ENCODE measurements around the gene MRPL28. TPM values are rescaled to one million over a fixed set of nuclear protein-coding genes. Genes with fewer than 3 reads are reported as not detected.

Gene MRPL28
- total and polyA plus RNA-seq, 2 donors (not counting 3 experiments of a cell fraction or from before 2014, with no cell fraction given) = 104 to 180 TPM

DNA sequence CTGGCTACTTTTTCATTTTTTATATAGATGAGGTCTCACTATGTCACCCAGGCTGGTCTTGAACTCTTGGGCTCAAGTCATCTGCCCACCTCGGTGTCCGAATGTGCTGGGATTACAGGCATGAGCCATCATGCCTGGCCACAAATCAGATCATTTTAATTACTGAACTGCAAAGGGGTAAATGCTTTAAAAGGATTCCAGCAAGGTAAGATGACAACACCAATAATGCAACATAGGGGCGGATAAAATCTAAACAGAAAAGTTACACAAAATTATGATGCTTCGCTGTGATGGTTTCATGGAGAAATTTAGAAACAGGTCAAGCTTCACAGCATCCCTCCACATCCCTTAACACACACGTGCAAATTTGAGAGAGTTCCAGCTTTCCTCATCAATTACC lies 50.1 kb downstream of the MRPL28 start:
- no peak for FAIRE-seq
- H2AFZ ChIP-seq (ENCODE audit: low read depth, low read length) = no peak overlapping the region
- no peaks in the 10 kb centered on the region for H4K20me1 ChIP-seq (replicated peaks; ENCODE audit: control insufficient read depth, extremely low read depth, insufficient read depth, low read length)
- no peak overlapping the region for H3K4me2 ChIP-seq (ENCODE audit: insufficient read depth, low read length)
- no peaks in the 10 kb centered on the region for H3K9me3 ChIP-seq (replicated peaks; ENCODE audit: control insufficient read depth, insufficient read depth, low read length)
- dilution Hi-C loops (cut with MboI; ENCODE audit: extremely low pct_ligation_motif_present, low sequenced_read_pairs) (no loop called here), intact Hi-C loops (cut with micrococcal nuclease) (no loop called here)
- H3K4me3 ChIP-seq (replicated peaks in 1 of 3; ENCODE audit: insufficient read depth in 1 of 3, low read depth in 1 of 3, low read length in 3 of 3) = no peak overlapping the region
- no peaks in the 10 kb centered on the region for H3K9me1 ChIP-seq (replicated peaks; ENCODE audit: control insufficient read depth, extremely low read depth, insufficient read depth, low read length)
- TF ChIP-seq CTCF (IDR thresholded peaks at IDR 0.05; ENCODE audit: extremely low read depth in 1 of 2, insufficient read depth in 1 of 2, low read depth in 1 of 2, low read length in 2 of 2) = no peak
- no peak for TF ChIP-seq MYC (IDR thresholded peaks at IDR 0.05; ENCODE audit: low read depth, low read length)
- TF ChIP-seq GATA2 (IDR thresholded peaks at IDR 0.05; ENCODE audit: insufficient read depth, insufficient read length, low read depth, low read length) = no peak
- no peak for TF ChIP-seq FOS (IDR thresholded peaks at IDR 0.05; ENCODE audit: borderline replicate concordance, insufficient read depth, low read length)
- TF ChIP-seq POLR2AphosphoS5 (IDR thresholded peaks at IDR 0.05; ENCODE audit: insufficient read depth, low read depth, low read length) = no peak
- TF ChIP-seq MAX (IDR thresholded peaks at IDR 0.05; ENCODE audit: insufficient read depth, insufficient read length) = no peak
- ChIA-PET CTCF (no interaction called here), POLR2A (no interaction called here)
- H3K36me3 ChIP-seq (ENCODE audit: control insufficient read depth in 2 of 2, extremely low read depth in 1 of 2, insufficient read depth in 2 of 2, low read length in 2 of 2) = peaks cover 0 to 2% of the 10 kb centered on the region in 2 experiments
- no TSS peak for BruUV-seq (replicated peaks)
- H3K27ac ChIP-seq (ENCODE audit: insufficient read depth, low read depth, low read length) = no peak overlapping the region
- peaks cover 70% of the 10 kb centered on the region for H3K79me2 ChIP-seq (ENCODE audit: control insufficient read depth, insufficient read depth, low read length)
- peaks cover 3% of the 10 kb centered on the region for H3K4me1 ChIP-seq (ENCODE audit: control insufficient read depth, extremely low read depth, insufficient read depth, low read length)
- no peaks in the 10 kb centered on the region for H3K27me3 ChIP-seq (ENCODE audit: control insufficient read depth in 2 of 2, insufficient read depth in 2 of 2, low read length in 2 of 2)
- no peak for DNase-seq (ENCODE audit: low read depth, low spot score)
- no peak overlapping the region for H3K9ac ChIP-seq (replicated peaks; ENCODE audit: extremely low read depth, insufficient read depth, low read length)

All from endothelial cell of umbilical vein (primary cell).